Measurements from ENCODE around the gene NAV2. TPM values are rescaled to one million over a fixed set of nuclear protein-coding genes. Genes with fewer than 3 reads are reported as not detected.
A peak's percentile ranks its signal among the peaks of the same experiment; 100 is the strongest.

Gene NAV2
- total RNA-seq, 2 donors from 2014 or later: 26.4 to 35.5 TPM

DNA sequence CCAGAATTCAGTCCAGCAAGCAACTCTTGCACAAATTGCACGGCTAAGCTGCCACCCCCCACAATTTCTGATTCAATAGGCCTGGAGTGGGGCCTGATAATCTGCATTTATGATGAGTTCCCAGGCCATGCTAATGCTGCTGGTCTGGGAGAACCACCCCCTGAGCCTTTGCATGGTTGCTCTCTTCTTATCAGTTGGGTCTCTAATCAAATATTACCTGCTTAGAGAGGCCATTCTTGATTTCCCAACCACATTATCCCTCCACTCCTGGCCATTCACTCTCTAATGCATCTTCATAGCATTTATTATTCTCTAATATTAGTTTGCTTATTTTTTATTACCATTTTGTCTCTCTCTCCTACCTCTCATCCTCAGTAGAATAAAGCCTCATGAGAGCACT is 99.5 kb downstream of the NAV2 start:
- intact Hi-C loops (cut with DNase I): no loop called here
- no peaks in the 10 kb centered on the region for H3K9me3 ChIP-seq

GRCh38 chr11:19812710-19813109 is 100.1 kb downstream of the NAV2 start:
- DNase-seq (no peak), ATAC-seq (no peak)
- no peaks in the 10 kb centered on the region for H3K27me3 ChIP-seq
- no peak for TF ChIP-seq POLR2A (IDR thresholded peaks at IDR 0.05)
- TF ChIP-seq CTCF (IDR thresholded peaks at IDR 0.05): no peak
- H3K4me1 ChIP-seq: peaks cover 47% of the 10 kb centered on the region
- intact Hi-C loops (cut with DNase I): no loop called here
- no peak overlapping the region for H3K27ac ChIP-seq
- H3K9me3 ChIP-seq: no peaks in the 10 kb centered on the region
- 48 to 49% methylated on average over 4 of the region's 4 CpGs for WGBS, 2 donors
- H3K4me3 ChIP-seq: no peak overlapping the region
- H3K36me3 ChIP-seq (replicated peaks in 1 of 2; ENCODE audit: insufficient read depth in 1 of 2, low read depth in 2 of 2): no peaks in the 10 kb centered on the region

More for the DNA sequence above, 99.5 kb downstream of the NAV2 start:
- H3K4me3 ChIP-seq: no peak overlapping the region
- DNase-seq (no peak), ATAC-seq (no peak)
- TF ChIP-seq POLR2A (IDR thresholded peaks at IDR 0.05) (no peak), CTCF (IDR thresholded peaks at IDR 0.05) (no peak)
- no peaks in the 10 kb centered on the region for H3K36me3 ChIP-seq (replicated peaks in 1 of 2; ENCODE audit: insufficient read depth in 1 of 2, low read depth in 2 of 2)
- H3K27me3 ChIP-seq: no peaks in the 10 kb centered on the region
- H3K4me1 ChIP-seq: peaks cover 47% of the 10 kb centered on the region
- no peak overlapping the region for H3K27ac ChIP-seq
- WGBS, 2 donors: 82 to 94% methylated on average over 1 of the region's 1 CpG

- Histone ChIP-seq H3K27ac (no peak overlapping the region), H3K4me1 (peaks cover 47% of the 10 kb centered on the region)
- ATAC-seq: no peak
Observed at GRCh38 chr11:19813158-19813879, 100.7 kb downstream of the NAV2 start.

DNA sequence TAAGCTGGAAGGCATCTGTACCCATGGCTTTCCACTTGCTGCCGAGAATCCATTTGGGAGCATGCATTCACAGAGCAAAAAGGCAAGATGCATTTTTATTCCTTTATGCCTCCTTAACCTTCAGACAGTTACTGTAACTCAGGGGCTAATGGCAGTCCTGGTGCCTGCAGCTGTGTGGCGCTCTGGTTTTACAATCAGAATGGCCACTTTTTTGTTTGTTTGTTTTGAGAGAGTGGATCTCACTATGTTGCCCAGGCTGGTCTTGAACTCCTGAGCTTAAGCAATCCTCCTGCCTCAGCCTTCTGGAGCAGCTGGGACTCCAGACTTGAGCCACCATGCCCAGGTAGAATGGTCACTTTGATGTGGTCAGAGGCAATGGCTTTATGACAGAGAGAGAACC is 101.8 kb downstream of the NAV2 start:
- 95 to 100% methylated on average over 2 of the region's 2 CpGs for WGBS, 2 donors
- H3K4me3 ChIP-seq: no peak overlapping the region
- no peak for DNase-seq
- intact Hi-C loops (cut with DNase I): no loop called here
- H3K27me3 ChIP-seq: no peaks in the 10 kb centered on the region
- peak overlapping the region in 1 of 4 donors; percentile 42 for H3K27ac ChIP-seq
- no peaks in the 10 kb centered on the region for H3K9me3 ChIP-seq
- ATAC-seq: no peak
- H3K4me1 ChIP-seq: peaks cover 50% of the 10 kb centered on the region
- TF ChIP-seq POLR2A (IDR thresholded peaks at IDR 0.05): no peak
- TF ChIP-seq CTCF (IDR thresholded peaks at IDR 0.05): peak in 1 of 7 experiments; percentile 16
- no peaks in the 10 kb centered on the region for H3K36me3 ChIP-seq (replicated peaks in 1 of 2; ENCODE audit: insufficient read depth in 1 of 2, low read depth in 2 of 2)

More at GRCh38 chr11:19813158-19813879, 100.7 kb downstream of the NAV2 start:
- Histone ChIP-seq H3K36me3 (replicated peaks in 1 of 2; ENCODE audit: insufficient read depth in 1 of 2, low read depth in 2 of 2) (no peaks in the 10 kb centered on the region), H3K9me3 (no peaks in the 10 kb centered on the region), H3K4me3 (no peak overlapping the region), H3K27me3 (no peaks in the 10 kb centered on the region)
- 93% methylated on average over 13 of the region's 13 CpGs for WGBS, 2 donors
- TF ChIP-seq CTCF (IDR thresholded peaks at IDR 0.05): no peak
- intact Hi-C loops (cut with DNase I): no loop called here
- DNase-seq: no peak

GRCh38 chr11:19816040-19816439 is 103.4 kb downstream of the NAV2 start:
- intact Hi-C loops (cut with DNase I): no loop called here
- Histone ChIP-seq H3K27ac (peak overlapping the region in 3 of 4 donors; percentile 10 to 38 (median 30)), H3K9me3 (no peaks in the 10 kb centered on the region), H3K4me3 (no peak overlapping the region), H3K27me3 (no peaks in the 10 kb centered on the region), H3K36me3 (replicated peaks in 1 of 2; ENCODE audit: insufficient read depth in 1 of 2, low read depth in 2 of 2) (no peaks in the 10 kb centered on the region), H3K4me1 (peaks cover 64% of the 10 kb centered on the region)
- WGBS, 2 donors: 34 to 47% methylated on average over 10 of the region's 10 CpGs
- no peak for TF ChIP-seq CTCF (IDR thresholded peaks at IDR 0.05)
- TF ChIP-seq POLR2A (IDR thresholded peaks at IDR 0.05): no peak
- DNase-seq: peak; percentile 27 to 55 (median 41)
- peak; percentile 71 for ATAC-seq

All from body of pancreas (tissue), 4 donors.